Neuronal stem cell (in vitro differentiated cells): ENCODE measurements around the gene MYO1E.

Experiments
- DNase-seq: peaks from one replicate; pipeline ENCODE4 v3.0.0-alpha.2; 2013; ENCODE audit warnings: low spot score
- H2AFZ ChIP-seq: one replicate; pipeline ENCODE4 v1.6.1; 2013; ENCODE audit warnings: mild to moderate bottlenecking, low read length, inconsistent platforms
- H2AK5ac ChIP-seq: 2 replicates; pipeline ENCODE4 v1.6.1; 2013; ENCODE audit warnings: low read depth, mild to moderate bottlenecking, inconsistent platforms, low read length, moderate library complexity, mixed read lengths
- H2BK120ac ChIP-seq: 2 replicates; pipeline ENCODE4 v1.6.1; 2013; ENCODE audit warnings: low read depth, mild to moderate bottlenecking, inconsistent platforms, low read length, moderate library complexity, mixed read lengths
- H2BK12ac ChIP-seq: one replicate; pipeline ENCODE4 v1.6.1; 2013; ENCODE audit warnings: low read length, inconsistent platforms
- H2BK15ac ChIP-seq: 2 replicates; pipeline ENCODE4 v1.6.1; 2013; ENCODE audit warnings: mild to moderate bottlenecking, low read length, inconsistent platforms, mixed read lengths
- H2BK5ac ChIP-seq: one replicate; pipeline ENCODE4 v1.6.1; 2013; ENCODE audit warnings: inconsistent platforms, mild to moderate bottlenecking, low read length, moderate library complexity
- H3K14ac ChIP-seq: one replicate; pipeline ENCODE4 v1.6.1; 2013; ENCODE audit warnings: low read length, inconsistent platforms
- H3K18ac ChIP-seq: 2 replicates; pipeline ENCODE4 v1.6.1; 2013; ENCODE audit warnings: low read length, inconsistent platforms
- H3K23ac ChIP-seq: 2 replicates; pipeline ENCODE4 v1.6.1; 2013; ENCODE audit warnings: low read depth, mild to moderate bottlenecking, mixed read lengths, low read length, inconsistent platforms; ENCODE audit not compliant: poor library complexity
- H3K27ac ChIP-seq: replicated peaks from 3 replicates; pipeline ENCODE4 v1.5.1; 2013; ENCODE audit warnings: low read length, inconsistent platforms
- H3K27me3 ChIP-seq, 3 experiments: 2 replicates each; pipeline ENCODE4 v1.6.1; 2013; ENCODE audit warnings: low read length in 3 of 3, mild to moderate bottlenecking in 2 of 3, inconsistent platforms in 1 of 3, low read depth in 1 of 3, mixed read lengths in 1 of 3, moderate library complexity in 1 of 3; ENCODE audit not compliant: control insufficient read depth in 3 of 3, insufficient read depth in 3 of 3
- H3K36me3 ChIP-seq, 2 donors: replicated peaks in 1 of 2; 2 replicates each; pipeline ENCODE4 v1.6.1; 2013; ENCODE audit warnings: low read length in 2 of 2; ENCODE audit not compliant: control insufficient read depth in 2 of 2, insufficient read depth in 2 of 2
- H3K4ac ChIP-seq: 2 replicates; pipeline ENCODE4 v1.6.1; 2013; ENCODE audit warnings: inconsistent platforms, mild to moderate bottlenecking, low read length, moderate library complexity
- H3K4me1 ChIP-seq, 2 donors: 1 replicate in 1 of 2; 2 replicates in 1 of 2; pipeline ENCODE4 v1.6.1; 2013; ENCODE audit warnings: low read length in 2 of 2, low read depth in 1 of 2; ENCODE audit not compliant: control insufficient read depth in 2 of 2, insufficient read depth in 1 of 2
- H3K4me2 ChIP-seq: one replicate; pipeline ENCODE4 v1.6.1; 2013; ENCODE audit warnings: mild to moderate bottlenecking, low read length, inconsistent platforms; ENCODE audit not compliant: insufficient read depth, poor library complexity, severe bottlenecking
- H3K4me3 ChIP-seq, 2 donors: 2 replicates each; pipeline ENCODE4 v1.5.1; 2013; ENCODE audit warnings: low read length in 2 of 2, mild to moderate bottlenecking in 2 of 2, inconsistent platforms in 1 of 2, moderate library complexity in 1 of 2
- H3K79me1 ChIP-seq: one replicate; pipeline ENCODE4 v1.6.1; 2013; ENCODE audit warnings: low read depth, mild to moderate bottlenecking, inconsistent platforms, low read length, moderate library complexity
- H3K9ac ChIP-seq: one replicate; pipeline ENCODE4 v1.6.1; 2013; ENCODE audit warnings: mild to moderate bottlenecking, low read depth, low read length, inconsistent platforms; ENCODE audit not compliant: poor library complexity
- H3K9me3 ChIP-seq, 2 donors: replicated peaks in 1 of 2; 2 replicates each; pipeline versions ENCODE3 to v1.6.1; 2013; ENCODE audit warnings: low read length in 2 of 2, mild to moderate bottlenecking in 2 of 2, inconsistent platforms in 1 of 2, low read depth in 1 of 2, mixed read lengths in 1 of 2, moderate library complexity in 1 of 2; ENCODE audit not compliant: control insufficient read depth in 2 of 2, insufficient read depth in 1 of 2
- H4K8ac ChIP-seq: one replicate; pipeline ENCODE4 v1.6.1; 2013; ENCODE audit warnings: low read depth, mild to moderate bottlenecking, inconsistent platforms, low read length, moderate library complexity
- H4K91ac ChIP-seq: one replicate; pipeline ENCODE4 v1.6.1; 2013; ENCODE audit warnings: low read length, low read depth, mild to moderate bottlenecking, inconsistent platforms; ENCODE audit not compliant: poor library complexity
- WGBS, 2 donors: extraction: QIAGEN DNeasy Blood & Tissue Kit; methylation state at CpG; one replicate each; pipeline ENCODE4 v1.1.7; 2013; ENCODE audit warnings: missing lambda C conversion rate in 2 of 2, mixed read lengths in 1 of 2; ENCODE audit not compliant: insufficient read length in 2 of 2, insufficient replicate concordance in 1 of 2; ENCODE audit errors: extremely low coverage in 2 of 2; 5-methylcytosine and 5-hydroxymethylcytosine counted together

MYO1E gene

DNA sequence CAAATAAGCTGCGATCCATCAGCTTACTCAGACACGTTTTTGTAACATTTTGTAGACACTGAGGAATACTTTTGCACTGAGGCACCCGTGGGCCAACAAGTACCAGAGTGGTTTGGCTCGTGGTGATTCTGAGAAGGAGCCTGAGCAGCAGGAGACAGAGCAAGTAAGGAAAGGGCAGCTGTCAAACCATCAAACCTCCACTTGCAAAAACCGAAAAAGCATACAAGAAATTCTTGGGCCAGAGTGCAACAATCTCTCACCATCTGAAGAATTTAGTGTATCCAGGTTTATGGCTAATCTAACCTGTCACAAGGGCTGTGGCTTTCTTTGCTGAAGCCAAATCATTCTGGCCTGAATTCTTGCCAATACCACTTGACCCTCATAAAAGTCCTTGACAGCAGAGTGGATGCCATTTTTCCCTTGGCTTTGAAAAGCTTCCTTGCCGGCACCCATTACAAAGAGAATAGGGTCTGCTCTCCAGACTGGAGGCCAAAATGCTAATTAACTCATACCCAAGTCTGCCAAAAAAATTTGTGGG, 56.7 kb downstream of the MYO1E start:
- H3K27me3 ChIP-seq: no peaks in the 10 kb centered on the region
- no peak for DNase-seq
- no peak overlapping the region for H4K8ac ChIP-seq
- no peak overlapping the region for H2BK120ac ChIP-seq
- H3K9me3 ChIP-seq: peaks cover 0 to 11% of the 10 kb centered on the region in 2 donors
- no peaks in the 10 kb centered on the region for H3K36me3 ChIP-seq
- H2BK12ac ChIP-seq: no peak overlapping the region
- H3K18ac ChIP-seq: no peak overlapping the region
- H3K4ac ChIP-seq: no peak overlapping the region
- H3K4me2 ChIP-seq: no peak overlapping the region
- H2BK5ac ChIP-seq: no peak overlapping the region
- H3K79me1 ChIP-seq: no peaks in the 10 kb centered on the region
- no peak overlapping the region for H3K27ac ChIP-seq
- H4K91ac ChIP-seq: no peak overlapping the region
- WGBS, 2 donors: no CpG with 5 or more reads among the region's 6 CpGs
- H2AFZ ChIP-seq: no peak overlapping the region
- no peak overlapping the region for H3K4me3 ChIP-seq
- no peak overlapping the region for H2AK5ac ChIP-seq
- no peak overlapping the region for H3K23ac ChIP-seq
- H3K14ac ChIP-seq: no peak overlapping the region
- H2BK15ac ChIP-seq: no peak overlapping the region
- no peak overlapping the region for H3K9ac ChIP-seq
- H3K4me1 ChIP-seq: peaks cover 4 to 5% of the 10 kb centered on the region in 2 donors

DNA sequence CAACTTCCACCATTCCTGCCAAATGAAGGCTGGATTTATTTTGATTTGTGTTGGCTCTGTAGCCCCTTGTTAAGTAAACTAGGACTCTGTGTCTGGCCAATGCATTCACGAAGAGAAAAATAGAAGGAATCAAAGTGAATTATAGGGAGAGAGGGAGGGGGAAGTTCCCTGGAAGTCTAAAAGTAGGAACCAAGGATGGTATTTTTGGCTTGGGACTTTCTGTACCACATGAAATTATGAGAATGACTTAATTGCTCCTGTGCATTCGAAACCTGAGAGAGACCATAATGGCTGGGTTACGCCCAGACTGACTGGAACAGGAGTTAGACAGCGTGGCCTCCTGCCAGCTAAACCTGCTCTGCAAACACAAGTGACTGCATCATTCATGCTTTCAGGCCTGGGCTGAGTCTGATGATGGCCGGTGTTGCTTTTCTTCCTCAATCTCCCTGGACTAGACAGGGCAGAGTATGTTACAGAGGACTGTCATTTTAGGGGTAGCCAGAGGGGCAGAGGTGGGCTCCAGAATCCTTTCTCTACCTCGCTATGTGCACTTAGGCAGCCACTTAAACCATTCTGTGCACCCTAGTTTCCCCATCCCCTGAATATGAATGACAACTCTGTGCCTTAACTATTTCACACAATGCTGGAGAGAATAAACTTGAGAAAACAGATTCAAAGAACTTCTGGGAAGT, 58.9 kb downstream of the MYO1E start:
- Histone ChIP-seq H3K4me1 (peaks cover 4 to 5% of the 10 kb centered on the region in 2 donors), H2BK5ac (no peak overlapping the region), H3K4me3 (no peak overlapping the region), H3K27ac (no peak overlapping the region), H2AK5ac (no peak overlapping the region), H3K27me3 (no peaks in the 10 kb centered on the region), H3K14ac (no peak overlapping the region), H3K18ac (no peak overlapping the region), H2BK12ac (no peak overlapping the region), H3K36me3 (no peaks in the 10 kb centered on the region), H3K4ac (no peak overlapping the region), H3K4me2 (no peak overlapping the region), H2AFZ (no peak overlapping the region), H3K9me3 (peaks cover 0 to 2% of the 10 kb centered on the region in 2 donors), H4K8ac (no peak overlapping the region), H3K23ac (no peak overlapping the region), H3K9ac (no peak overlapping the region), H4K91ac (no peak overlapping the region), H2BK15ac (no peak overlapping the region), H2BK120ac (no peak overlapping the region), H3K79me1 (no peaks in the 10 kb centered on the region)
- DNase-seq: no peak
- no CpG with 5 or more reads among the region's 6 CpGs for WGBS, 2 donors

DNA sequence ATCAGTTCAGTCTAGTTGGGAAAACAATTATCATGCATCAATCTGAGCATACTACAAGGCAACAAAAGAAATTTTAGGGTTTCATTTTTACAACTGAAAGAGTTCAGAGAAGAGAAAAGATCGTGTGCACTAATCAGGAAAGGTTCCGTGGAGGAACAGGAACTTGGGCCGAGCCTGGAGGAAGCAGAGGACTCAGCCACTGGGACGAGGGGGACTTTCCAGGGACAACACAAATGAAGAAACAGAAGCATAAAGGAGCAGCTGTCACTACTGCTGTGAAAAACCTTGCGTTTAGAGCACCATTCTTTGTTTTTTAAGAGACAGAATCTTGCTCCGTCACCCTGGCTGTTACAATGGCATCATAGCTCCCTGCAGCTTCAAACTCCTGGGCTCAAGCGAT, 60.5 kb downstream of the MYO1E start:
- Histone ChIP-seq H3K36me3 (no peaks in the 10 kb centered on the region), H3K23ac (no peak overlapping the region), H2BK12ac (no peak overlapping the region), H3K4me2 (no peak overlapping the region), H2BK5ac (no peak overlapping the region), H3K4me3 (no peak overlapping the region), H3K27me3 (no peaks in the 10 kb centered on the region), H3K79me1 (no peaks in the 10 kb centered on the region), H3K4me1 (peaks cover 4 to 5% of the 10 kb centered on the region in 2 donors), H3K9me3 (peaks cover 0 to 2% of the 10 kb centered on the region in 2 donors), H4K91ac (no peak overlapping the region), H3K4ac (no peak overlapping the region), H2BK120ac (no peak overlapping the region), H2BK15ac (no peak overlapping the region), H3K18ac (no peak overlapping the region), H2AK5ac (no peak overlapping the region), H2AFZ (no peak overlapping the region), H3K9ac (no peak overlapping the region), H4K8ac (no peak overlapping the region), H3K27ac (no peak overlapping the region), H3K14ac (no peak overlapping the region)
- DNase-seq: no peak
- no CpG with 5 or more reads among the region's 7 CpGs for WGBS, 2 donors

DNA sequence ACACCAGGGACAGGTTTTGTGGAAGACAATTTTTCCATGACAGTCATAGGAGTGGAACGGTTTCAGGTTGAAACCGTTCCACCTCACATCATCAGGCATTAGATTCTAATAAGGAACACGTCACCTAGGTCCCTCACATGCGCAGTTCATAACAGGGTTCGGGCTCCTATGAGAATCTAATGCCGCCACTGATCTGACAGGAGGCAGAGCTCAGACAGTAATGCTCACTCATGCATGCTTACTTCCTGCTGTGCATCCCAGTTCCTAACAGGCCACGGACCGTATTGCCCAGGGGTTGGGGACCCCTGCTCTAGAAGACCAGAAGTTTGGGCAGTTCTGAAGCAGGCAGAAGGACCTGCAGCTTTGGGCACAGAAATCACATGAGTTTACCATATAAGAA, 61.5 kb downstream of the MYO1E start:
- H2AK5ac ChIP-seq: no peak overlapping the region
- no peak overlapping the region for H3K4me3 ChIP-seq
- peaks cover 0 to 2% of the 10 kb centered on the region in 2 donors for H3K9me3 ChIP-seq
- H4K8ac ChIP-seq: no peak overlapping the region
- H3K36me3 ChIP-seq: no peaks in the 10 kb centered on the region
- peak overlapping the region; percentile 42 for H3K18ac ChIP-seq
- WGBS, 2 donors: no CpG with 5 or more reads among the region's 8 CpGs
- no peak overlapping the region for H3K14ac ChIP-seq
- no peak overlapping the region for H3K4ac ChIP-seq
- peaks cover 4 to 5% of the 10 kb centered on the region in 2 donors for H3K4me1 ChIP-seq
- no peak overlapping the region for H3K9ac ChIP-seq
- H3K79me1 ChIP-seq: no peaks in the 10 kb centered on the region
- H3K27ac ChIP-seq: no peak overlapping the region
- H2BK15ac ChIP-seq: no peak overlapping the region
- H2BK120ac ChIP-seq: no peak overlapping the region
- H3K23ac ChIP-seq: no peak overlapping the region
- H2BK12ac ChIP-seq: no peak overlapping the region
- H3K27me3 ChIP-seq: no peaks in the 10 kb centered on the region
- H3K4me2 ChIP-seq: no peak overlapping the region
- H2BK5ac ChIP-seq: no peak overlapping the region
- DNase-seq: no peak
- H2AFZ ChIP-seq: no peak overlapping the region
- H4K91ac ChIP-seq: no peak overlapping the region
